A549 (cell line): Measurements from ENCODE around the gene CACNA1S.

Source experiments
- EP300 ChIP-seq, 2 experiments: fragments of >200 bp; sonication (Bioruptor Twin); formaldehyde crosslinking; IDR thresholded peaks; 2 replicates in 1 of 2; 3 replicates in 1 of 2; pipeline ENCODE4 v1.6.1; 2016 to 2017
- HOXA7 ChIP-seq: fragments of 250-450 bp; sonication (Bioruptor Pico); IDR thresholded peaks from 2 replicates; pipeline ENCODE4 v1.5.0; 2020; ENCODE audit warnings: mild to moderate bottlenecking, moderate library complexity
- POLR2A ChIP-seq: IDR thresholded peaks from 2 replicates; pipeline ENCODE4 v1.6.1; 2012; ENCODE audit warnings: mild to moderate bottlenecking, low read length
- RAD21 ChIP-seq, 2 experiments: fragments of >200 bp in 1 of 2; sonication (Bioruptor Twin) in 1 of 2; formaldehyde crosslinking in 1 of 2; IDR thresholded peaks in 1 of 2; conservative IDR thresholded peaks in 1 of 2; 2 replicates in 1 of 2; 3 replicates in 1 of 2; pipeline ENCODE4 v1.6.1; 2012 to 2018; ENCODE audit warnings: inconsistent platforms in 1 of 2
- RFX5 ChIP-seq: fragments of 450-650 bp; IDR thresholded peaks from 2 replicates; pipeline ENCODE4 v1.7.1; 2014; ENCODE audit warnings: antibody characterized with exemption, mild to moderate bottlenecking, moderate library complexity
- TP53 ChIP-seq: fragments of 250-450 bp; sonication (Bioruptor Pico); IDR thresholded peaks from 2 replicates; pipeline ENCODE4 v1.5.0; 2021; ENCODE audit warnings: mild to moderate bottlenecking, moderate library complexity
- USF2 ChIP-seq: fragments of 450-650 bp; IDR thresholded peaks from 2 replicates; pipeline ENCODE4 v1.6.1; 2014; ENCODE audit warnings: antibody characterized with exemption
- ZFP36 ChIP-seq: fragments of 450-650 bp; IDR thresholded peaks from 2 replicates; pipeline ENCODE4 v1.6.1; 2014; ENCODE audit warnings: borderline replicate concordance; ENCODE audit not compliant: partially characterized antibody
- TF ChIP-seq, protein P1 (sequence below): fragments of >200 bp; sonication (Bioruptor Twin); formaldehyde crosslinking; IDR thresholded peaks from 3 replicates; pipeline ENCODE4 v1.5.1; 2016

DNA sequence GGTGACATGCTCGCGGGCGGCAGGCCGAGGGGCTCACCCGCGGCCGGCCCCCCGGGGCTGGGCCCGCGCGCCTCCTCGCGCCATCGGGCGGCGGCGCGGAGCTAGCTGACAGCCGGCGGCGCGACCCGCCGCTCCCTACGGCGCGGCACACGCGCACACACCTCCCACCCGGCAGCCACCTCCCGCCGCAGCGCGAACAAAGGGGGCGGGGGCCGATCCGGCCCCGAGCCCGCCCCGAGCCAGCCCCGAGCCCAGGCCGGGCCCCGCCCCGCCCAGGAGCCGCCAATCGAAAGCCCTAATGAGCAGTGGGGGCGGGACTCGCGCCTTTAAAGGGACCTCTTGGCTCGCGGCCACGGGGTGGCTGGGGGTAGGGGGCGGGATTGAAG lies 88.7 kb downstream of the CACNA1S start, which contains the start of gene KIF21B:
- TF ChIP-seq RFX5 = no peak
- no peak for TF ChIP-seq EP300 (IDR thresholded peaks at IDR 0.05)
- TF ChIP-seq POLR2A = no peak
- TF ChIP-seq, protein P1, sequence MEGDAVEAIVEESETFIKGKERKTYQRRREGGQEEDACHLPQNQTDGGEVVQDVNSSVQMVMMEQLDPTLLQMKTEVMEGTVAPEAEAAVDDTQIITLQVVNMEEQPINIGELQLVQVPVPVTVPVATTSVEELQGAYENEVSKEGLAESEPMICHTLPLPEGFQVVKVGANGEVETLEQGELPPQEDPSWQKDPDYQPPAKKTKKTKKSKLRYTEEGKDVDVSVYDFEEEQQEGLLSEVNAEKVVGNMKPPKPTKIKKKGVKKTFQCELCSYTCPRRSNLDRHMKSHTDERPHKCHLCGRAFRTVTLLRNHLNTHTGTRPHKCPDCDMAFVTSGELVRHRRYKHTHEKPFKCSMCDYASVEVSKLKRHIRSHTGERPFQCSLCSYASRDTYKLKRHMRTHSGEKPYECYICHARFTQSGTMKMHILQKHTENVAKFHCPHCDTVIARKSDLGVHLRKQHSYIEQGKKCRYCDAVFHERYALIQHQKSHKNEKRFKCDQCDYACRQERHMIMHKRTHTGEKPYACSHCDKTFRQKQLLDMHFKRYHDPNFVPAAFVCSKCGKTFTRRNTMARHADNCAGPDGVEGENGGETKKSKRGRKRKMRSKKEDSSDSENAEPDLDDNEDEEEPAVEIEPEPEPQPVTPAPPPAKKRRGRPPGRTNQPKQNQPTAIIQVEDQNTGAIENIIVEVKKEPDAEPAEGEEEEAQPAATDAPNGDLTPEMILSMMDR = no peak
- TF ChIP-seq ZFP36 = no peak
- TF ChIP-seq TP53 (CRISPR knock-in tag) = no peak
- TF ChIP-seq USF2 = no peak
- no peak for TF ChIP-seq HOXA7
- no peak for TF ChIP-seq RAD21 (conservative IDR thresholded peaks at IDR 0.05 in 1 of 2, IDR thresholded peaks at IDR 0.05 in 1 of 2)
